MM.1S (cell line): Measurements from ENCODE around the gene AGO1.

Experiments used
- DNase-seq: peaks from one replicate; pipeline ENCODE4 v3.0.0-alpha.2; 2015
- H2AFZ ChIP-seq: fragments of 300-600 bp; sonication (generic); 2 replicates; pipeline ENCODE4 v1.6.0; 2016; ENCODE audit warnings: antibody characterized with exemption, low read length
- H3F3A ChIP-seq: fragments of 300-600 bp; sonication (generic); 2 replicates; pipeline ENCODE4 v1.6.1; 2016; ENCODE audit warnings: mild to moderate bottlenecking, antibody characterized with exemption, low read length, moderate library complexity, mixed read lengths; ENCODE audit not compliant: insufficient read depth
- H3K27ac ChIP-seq: fragments of 300-600 bp; sonication (generic); 2 replicates; pipeline ENCODE4 v1.5.1; 2016; ENCODE audit warnings: mild to moderate bottlenecking, low read length
- H3K27me3 ChIP-seq: fragments of 300-600 bp; sonication (generic); replicated peaks from 2 replicates; pipeline ENCODE4 v1.6.0; 2016; ENCODE audit warnings: low read length; ENCODE audit not compliant: insufficient read depth
- H3K36me3 ChIP-seq: fragments of 300-600 bp; sonication (generic); replicated peaks from 2 replicates; pipeline ENCODE4 v1.6.1; 2016; ENCODE audit warnings: mild to moderate bottlenecking, low read length, mixed read lengths; ENCODE audit not compliant: insufficient read depth
- H3K4me1 ChIP-seq: fragments of 300-600 bp; sonication (generic); 2 replicates; pipeline ENCODE4 v1.6.1; 2016; ENCODE audit warnings: low read length, mixed read lengths
- H3K4me2 ChIP-seq: fragments of 300-600 bp; sonication (generic); 2 replicates; pipeline ENCODE4 v1.6.0; 2016; ENCODE audit warnings: low read depth, low read length
- H3K4me3 ChIP-seq: fragments of 300-600 bp; sonication (generic); 2 replicates; pipeline ENCODE4 v1.5.1; 2016; ENCODE audit warnings: low read length, mixed read lengths
- H3K79me2 ChIP-seq: fragments of 300-600 bp; sonication (generic); 2 replicates; pipeline ENCODE4 v1.6.1; 2016; ENCODE audit warnings: mixed run types, low read length, mixed read lengths
- H3K9ac ChIP-seq: fragments of 300-600 bp; sonication (generic); 2 replicates; pipeline ENCODE4 v1.6.1; 2016; ENCODE audit warnings: low read length, mixed read lengths
- H3K9me2 ChIP-seq: fragments of 300-600 bp; sonication (generic); replicated peaks from 2 replicates; pipeline ENCODE4 v1.6.1; 2016; ENCODE audit warnings: mild to moderate bottlenecking, low read length, mixed read lengths; ENCODE audit not compliant: insufficient read depth
- H3K9me3 ChIP-seq: fragments of 300-600 bp; sonication (generic); replicated peaks from 2 replicates; pipeline ENCODE4 v1.6.1; 2016; ENCODE audit warnings: mild to moderate bottlenecking, low read length, mixed read lengths; ENCODE audit not compliant: insufficient read depth
- H4K20me1 ChIP-seq: fragments of 300-600 bp; sonication (generic); 2 replicates; pipeline ENCODE4 v1.6.1; 2016; ENCODE audit warnings: mild to moderate bottlenecking, low read length, moderate library complexity, mixed read lengths; ENCODE audit not compliant: insufficient read depth
- EZH2 ChIP-seq: fragments of 300-600 bp; sonication (generic); optimal IDR thresholded peaks from 2 replicates; pipeline ENCODE3; 2017; ENCODE audit warnings: low read depth, mild to moderate bottlenecking, antibody characterized with exemption, low read length, mixed read lengths
- EZH2phosphoT487 ChIP-seq: fragments of 300-600 bp; sonication (generic); IDR thresholded peaks from 2 replicates; pipeline ENCODE4 v1.6.1; 2018; ENCODE audit warnings: antibody characterized with exemption, low read length
- TF ChIP-seq, protein P1 (sequence below): fragments of 300-600 bp; sonication (generic); IDR thresholded peaks from 2 replicates; pipeline ENCODE4 v1.5.1; 2016; ENCODE audit warnings: antibody characterized with exemption, low read length, mixed read lengths

The AGO1 gene

DNA sequence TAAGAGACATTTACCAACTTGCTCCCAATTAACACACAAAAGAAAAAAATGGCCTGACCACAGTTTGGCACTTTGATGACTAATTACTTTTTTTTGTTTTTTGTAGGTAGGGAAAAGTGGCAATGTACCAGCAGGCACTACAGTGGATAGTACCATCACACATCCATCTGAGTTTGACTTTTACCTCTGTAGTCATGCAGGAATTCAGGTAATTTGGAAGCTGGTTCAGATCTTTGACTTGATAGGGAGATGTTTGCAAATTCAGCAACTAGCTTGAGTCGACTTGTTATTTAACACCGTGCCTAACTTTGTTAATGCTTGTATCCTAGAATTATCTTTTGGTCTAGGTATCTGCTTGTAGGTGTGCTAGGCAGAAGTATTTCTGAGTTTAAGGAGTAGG, 33.0 kb upstream of the AGO1 start:
- no peak for DNase-seq
- H3K9me3 ChIP-seq = no peaks in the 10 kb centered on the region
- H3K4me3 ChIP-seq = no peak overlapping the region
- no peak overlapping the region for H2AFZ ChIP-seq
- no peak overlapping the region for H3K4me2 ChIP-seq
- no peaks in the 10 kb centered on the region for H3K79me2 ChIP-seq
- H3F3A ChIP-seq = no peaks in the 10 kb centered on the region
- no peaks in the 10 kb centered on the region for H3K27me3 ChIP-seq
- H3K27ac ChIP-seq = no peak overlapping the region
- no peak overlapping the region for H3K9ac ChIP-seq
- TF ChIP-seq EZH2 (no peak), EZH2phosphoT487 (no peak)
- TF ChIP-seq, protein P1, sequence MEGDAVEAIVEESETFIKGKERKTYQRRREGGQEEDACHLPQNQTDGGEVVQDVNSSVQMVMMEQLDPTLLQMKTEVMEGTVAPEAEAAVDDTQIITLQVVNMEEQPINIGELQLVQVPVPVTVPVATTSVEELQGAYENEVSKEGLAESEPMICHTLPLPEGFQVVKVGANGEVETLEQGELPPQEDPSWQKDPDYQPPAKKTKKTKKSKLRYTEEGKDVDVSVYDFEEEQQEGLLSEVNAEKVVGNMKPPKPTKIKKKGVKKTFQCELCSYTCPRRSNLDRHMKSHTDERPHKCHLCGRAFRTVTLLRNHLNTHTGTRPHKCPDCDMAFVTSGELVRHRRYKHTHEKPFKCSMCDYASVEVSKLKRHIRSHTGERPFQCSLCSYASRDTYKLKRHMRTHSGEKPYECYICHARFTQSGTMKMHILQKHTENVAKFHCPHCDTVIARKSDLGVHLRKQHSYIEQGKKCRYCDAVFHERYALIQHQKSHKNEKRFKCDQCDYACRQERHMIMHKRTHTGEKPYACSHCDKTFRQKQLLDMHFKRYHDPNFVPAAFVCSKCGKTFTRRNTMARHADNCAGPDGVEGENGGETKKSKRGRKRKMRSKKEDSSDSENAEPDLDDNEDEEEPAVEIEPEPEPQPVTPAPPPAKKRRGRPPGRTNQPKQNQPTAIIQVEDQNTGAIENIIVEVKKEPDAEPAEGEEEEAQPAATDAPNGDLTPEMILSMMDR = no peak
- H3K36me3 ChIP-seq = no peaks in the 10 kb centered on the region
- no peaks in the 10 kb centered on the region for H3K4me1 ChIP-seq
- no peaks in the 10 kb centered on the region for H4K20me1 ChIP-seq
- no peaks in the 10 kb centered on the region for H3K9me2 ChIP-seq

DNA sequence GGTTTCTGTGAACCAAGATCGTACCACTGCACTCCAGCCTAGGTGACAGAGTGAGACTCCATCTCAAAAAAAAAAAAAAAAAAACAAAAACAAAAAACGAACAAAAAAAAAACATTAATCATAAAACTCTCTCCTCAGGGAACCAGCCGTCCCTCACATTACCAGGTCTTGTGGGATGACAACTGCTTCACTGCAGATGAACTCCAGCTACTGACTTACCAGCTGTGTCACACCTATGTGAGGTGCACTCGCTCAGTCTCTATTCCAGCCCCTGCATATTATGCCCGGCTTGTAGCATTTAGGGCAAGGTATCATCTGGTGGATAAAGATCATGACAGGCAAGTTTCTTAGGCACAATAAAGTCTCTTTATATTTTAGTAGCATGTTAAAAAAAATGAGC, 32.3 kb upstream of the AGO1 start:
- H3K9ac ChIP-seq = no peak overlapping the region
- no peak overlapping the region for H2AFZ ChIP-seq
- no peak overlapping the region for H3K4me3 ChIP-seq
- no peak for DNase-seq
- H3F3A ChIP-seq = no peaks in the 10 kb centered on the region
- H3K79me2 ChIP-seq = no peaks in the 10 kb centered on the region
- H3K27me3 ChIP-seq = no peaks in the 10 kb centered on the region
- H3K36me3 ChIP-seq = no peaks in the 10 kb centered on the region
- TF ChIP-seq EZH2phosphoT487 = no peak
- TF ChIP-seq EZH2 = no peak
- TF ChIP-seq, protein P1 = no peak
- no peak overlapping the region for H3K4me2 ChIP-seq
- H4K20me1 ChIP-seq = no peaks in the 10 kb centered on the region
- H3K9me3 ChIP-seq = no peaks in the 10 kb centered on the region
- H3K27ac ChIP-seq = no peak overlapping the region
- no peaks in the 10 kb centered on the region for H3K9me2 ChIP-seq
- H3K4me1 ChIP-seq = no peaks in the 10 kb centered on the region

DNA sequence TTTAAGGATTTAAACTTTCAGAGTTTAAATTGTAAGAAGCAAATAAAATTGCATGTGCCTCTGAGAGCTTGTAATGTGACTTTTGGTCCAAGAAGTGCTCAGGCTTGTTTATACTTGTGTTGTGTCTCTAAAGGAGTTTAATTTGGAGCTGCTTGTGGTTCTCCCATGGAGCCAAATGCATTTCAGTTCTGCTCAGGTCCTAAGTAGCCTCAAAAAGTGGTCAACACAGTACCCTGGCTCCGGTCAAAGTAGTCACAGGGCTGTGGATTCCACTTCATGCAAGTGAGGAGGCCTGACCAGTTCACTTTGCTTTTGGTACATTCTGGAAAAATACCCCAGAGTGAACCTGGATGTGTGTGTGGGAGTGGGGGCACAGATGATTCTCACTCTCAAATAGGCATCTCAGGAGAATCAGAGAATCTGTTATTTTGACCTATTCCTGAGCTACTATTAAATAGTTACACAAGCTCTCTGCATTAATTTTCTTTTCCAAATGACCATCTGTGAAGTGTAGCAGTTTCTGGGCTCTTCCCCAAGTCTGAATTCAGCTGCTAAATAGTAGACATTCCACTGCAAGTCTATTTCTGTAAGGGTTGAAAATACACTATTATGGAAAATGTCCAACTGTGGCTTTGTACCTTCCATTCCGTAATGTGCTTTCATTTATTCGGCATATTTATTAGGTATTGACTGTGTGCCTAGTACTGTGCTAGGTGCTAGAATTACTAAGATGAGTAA, 31.7 kb upstream of the AGO1 start:
- Histone ChIP-seq H3K27me3 (no peaks in the 10 kb centered on the region), H3K4me2 (no peak overlapping the region), H3K4me3 (no peak overlapping the region), H4K20me1 (no peaks in the 10 kb centered on the region), H3K27ac (no peak overlapping the region), H3K9me2 (no peaks in the 10 kb centered on the region), H3F3A (no peaks in the 10 kb centered on the region), H3K4me1 (no peaks in the 10 kb centered on the region), H3K36me3 (no peaks in the 10 kb centered on the region), H2AFZ (no peak overlapping the region), H3K9ac (no peak overlapping the region), H3K9me3 (no peaks in the 10 kb centered on the region), H3K79me2 (no peaks in the 10 kb centered on the region)
- TF ChIP-seq EZH2 = no peak
- TF ChIP-seq, protein P1 = no peak
- DNase-seq = no peak
